Calu3 (cell line): Measurements from ENCODE around the gene CDR2. TPM values are rescaled to one million over a fixed set of nuclear protein-coding genes. Genes with fewer than 3 reads are reported as not detected.

Experiments
- BruUV-seq: library from RNA; stranded (reverse); fragments of 400-500 nt; replicated peaks from 2 replicates; lab custom pipeline; 2021; lab: Mats Ljungman, UMichigan
- CTCF ChIA-PET: fragments of 300-600 bp; sonication (Branson Sonifier 250); formaldehyde crosslinking; loops from one replicate; lab custom pipeline; 2022; ENCODE audit warnings: antibody characterized with exemption; lab: Charles Lee
- DNase-seq: peaks from one replicate; pipeline ENCODE4 v3.0.0; 2022
- H3K27ac Mint-ChIP-seq: one replicate; pipeline ENCODE4 v1.8.0; 2022; ENCODE audit warnings: mixed read lengths; ENCODE audit not compliant: unreplicated experiment
- H3K27me3 Mint-ChIP-seq: one replicate; pipeline ENCODE4 v1.8.0; 2022; ENCODE audit warnings: mixed read lengths; ENCODE audit not compliant: unreplicated experiment
- H3K36me3 Mint-ChIP-seq: one replicate; pipeline ENCODE4 v1.8.0; 2022; ENCODE audit warnings: mild to moderate bottlenecking, moderate library complexity, mixed read lengths; ENCODE audit not compliant: insufficient read depth, unreplicated experiment
- H3K4me1 Mint-ChIP-seq: one replicate; pipeline ENCODE4 v1.8.0; 2022; ENCODE audit warnings: mild to moderate bottlenecking, low read depth, mixed read lengths; ENCODE audit not compliant: unreplicated experiment
- H3K4me3 Mint-ChIP-seq: one replicate; pipeline ENCODE4 v1.8.0; 2022; ENCODE audit warnings: mild to moderate bottlenecking, low read depth, moderate library complexity, mixed read lengths; ENCODE audit not compliant: unreplicated experiment
- H3K9me3 Mint-ChIP-seq: one replicate; pipeline ENCODE4 v1.8.0; 2022; ENCODE audit warnings: low read depth, mixed read lengths; ENCODE audit not compliant: unreplicated experiment
- CTCF ChIP-seq: fragments of 200-600 bp; IDR thresholded peaks from one replicate; pipeline ENCODE4 v1.8.0; 2022; ENCODE audit warnings: antibody characterized with exemption; ENCODE audit not compliant: unreplicated experiment
- intact Hi-C: fragments of 100-400 bp; cut with micrococcal nuclease; formaldehyde crosslinking; loops from one replicate; pipeline ENCODE4 v1.10.0; 2022; ENCODE audit not compliant: unreplicated experiment
- total RNA-seq: library from RNA; stranded (reverse); gene quantifications from 2 replicates; pipeline ENCODE4 v1.2.3, GENCODE V29; 2022

The CDR2 gene
- total RNA-seq, 1 experiment from 2014 or later, result 78.9 TPM

GRCh38 chr16:22330326-22330725, 44.1 kb downstream of the CDR2 start:
- TF ChIP-seq CTCF, result no peak
- no peak overlapping the region for H3K27ac Mint-ChIP-seq
- CTCF ChIA-PET, result interaction anchor here (0.7 to 1.3 kb wide), 3 partner anchors 23 to 1961 kb away, joined by 3 to 6 read pairs (median 3); no protein-coding TSS in a partner anchor
- intact Hi-C loops, result no loop called here
- H3K36me3 Mint-ChIP-seq, result peaks cover 90% of the 10 kb centered on the region
- DNase-seq, result no peak
- H3K4me3 Mint-ChIP-seq, result no peak overlapping the region
- H3K27me3 Mint-ChIP-seq, result no peaks in the 10 kb centered on the region
- H3K9me3 Mint-ChIP-seq, result no peaks in the 10 kb centered on the region
- no peaks in the 10 kb centered on the region for H3K4me1 Mint-ChIP-seq
- BruUV-seq, result no TSS peak

DNA sequence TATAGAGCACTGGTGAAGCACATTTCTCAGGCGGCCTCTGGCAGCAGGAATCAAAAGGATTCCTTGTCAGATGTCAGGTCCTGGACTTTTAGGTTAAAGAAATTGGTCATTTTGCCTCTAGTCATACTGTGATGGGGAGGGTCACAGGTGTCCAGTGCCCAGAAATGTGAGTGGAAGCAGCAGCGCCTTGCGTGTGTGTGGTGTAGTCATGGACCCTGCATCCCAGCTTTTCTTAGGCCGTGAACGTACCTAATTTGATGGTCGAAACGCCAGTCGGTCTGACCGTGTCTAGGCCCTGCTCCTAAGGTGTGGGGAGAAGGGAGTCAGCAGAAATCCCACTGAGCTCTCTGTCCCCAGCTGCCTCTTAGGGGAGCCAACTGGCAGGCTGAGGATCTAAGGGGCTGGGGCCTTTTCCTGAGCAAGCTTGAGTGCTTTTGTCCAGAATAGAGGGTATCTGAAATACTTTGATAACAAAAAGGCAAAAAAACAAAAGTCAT, 45.2 kb downstream of the CDR2 start:
- peaks cover 89% of the 10 kb centered on the region for H3K36me3 Mint-ChIP-seq
- H3K27ac Mint-ChIP-seq, result no peak overlapping the region
- intact Hi-C loops, result loop anchor here (1.0 to 10.0 kb wide), 2 partner anchors 8 to 1024 kb away; no protein-coding TSS in a partner anchor

GRCh38 chr16:22328081-22328725, 46.2 kb downstream of the CDR2 start:
- intact Hi-C loops, result loop anchor here (10.0 kb wide), 1 partner anchor 1023 kb away; no protein-coding TSS in a partner anchor
- H3K27me3 Mint-ChIP-seq, result no peaks in the 10 kb centered on the region
- no peak overlapping the region for H3K4me3 Mint-ChIP-seq
- H3K9me3 Mint-ChIP-seq, result no peaks in the 10 kb centered on the region
- no peaks in the 10 kb centered on the region for H3K4me1 Mint-ChIP-seq
- H3K27ac Mint-ChIP-seq, result peak overlapping the region; percentile 23
- H3K36me3 Mint-ChIP-seq, result peaks cover 89% of the 10 kb centered on the region
- no TSS peak for BruUV-seq
- TF ChIP-seq CTCF, result no peak
- no peak for DNase-seq
- CTCF ChIA-PET, result no interaction called here

More for the DNA sequence above, 45.2 kb downstream of the CDR2 start:
- no peak for TF ChIP-seq CTCF
- CTCF ChIA-PET, result interaction anchor here (1.3 kb wide), 1 partner anchor 24 kb away, joined by 3 read pairs; no protein-coding TSS in a partner anchor
- DNase-seq, result no peak
- H3K27me3 Mint-ChIP-seq, result no peaks in the 10 kb centered on the region
- no peaks in the 10 kb centered on the region for H3K4me1 Mint-ChIP-seq
- H3K4me3 Mint-ChIP-seq, result no peak overlapping the region
- no peaks in the 10 kb centered on the region for H3K9me3 Mint-ChIP-seq
- BruUV-seq, result no TSS peak

DNA sequence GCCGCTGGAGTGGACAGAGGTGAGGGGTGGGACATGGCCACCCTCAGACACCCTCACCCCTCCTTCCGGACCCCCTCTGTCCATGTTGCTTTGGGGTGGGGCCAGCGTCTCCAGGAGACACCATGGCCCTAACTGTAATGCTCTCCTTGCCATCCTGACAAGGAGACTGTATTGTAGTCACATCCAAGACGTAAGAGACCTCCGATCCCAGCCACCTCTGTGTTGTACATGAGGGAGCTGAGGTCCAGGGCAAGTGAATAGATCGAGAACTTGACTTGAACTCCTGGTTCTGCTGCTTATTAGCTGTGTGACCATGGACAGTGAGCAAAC, 47.0 kb downstream of the CDR2 start:
- intact Hi-C loops, result loop anchor here (10.0 kb wide), 1 partner anchor 1023 kb away; no protein-coding TSS in a partner anchor
- Mint-ChIP-seq H3K36me3 (peaks cover 89% of the 10 kb centered on the region), H3K4me1 (no peaks in the 10 kb centered on the region), H3K4me3 (no peak overlapping the region), H3K9me3 (no peaks in the 10 kb centered on the region), H3K27me3 (no peaks in the 10 kb centered on the region), H3K27ac (peak overlapping the region; percentile 23)
- TF ChIP-seq CTCF, result no peak
- DNase-seq, result no peak
- CTCF ChIA-PET, result interaction anchor here (0.5 kb wide), 1 partner anchor 121 kb away, joined by 5 read pairs; the partner anchor contains the start of gene EEF2K
- no TSS peak for BruUV-seq
